ENCODE results near the gene MAP3K20.
"Not testable (repeated sequence)": the region's sequence is repeated elsewhere in the genome, so short reads cannot be mapped to it uniquely, and the experiment has no call there.

MAP3K20 gene

GRCh38 chr2:173087793-173088496, 12.3 kb downstream of the MAP3K20 start:
- ATAC-seq: no peak

- no peak for ATAC-seq
These were observed 14.7 kb downstream of the MAP3K20 start for GRCh38 chr2:173090276-173090877.

DNA sequence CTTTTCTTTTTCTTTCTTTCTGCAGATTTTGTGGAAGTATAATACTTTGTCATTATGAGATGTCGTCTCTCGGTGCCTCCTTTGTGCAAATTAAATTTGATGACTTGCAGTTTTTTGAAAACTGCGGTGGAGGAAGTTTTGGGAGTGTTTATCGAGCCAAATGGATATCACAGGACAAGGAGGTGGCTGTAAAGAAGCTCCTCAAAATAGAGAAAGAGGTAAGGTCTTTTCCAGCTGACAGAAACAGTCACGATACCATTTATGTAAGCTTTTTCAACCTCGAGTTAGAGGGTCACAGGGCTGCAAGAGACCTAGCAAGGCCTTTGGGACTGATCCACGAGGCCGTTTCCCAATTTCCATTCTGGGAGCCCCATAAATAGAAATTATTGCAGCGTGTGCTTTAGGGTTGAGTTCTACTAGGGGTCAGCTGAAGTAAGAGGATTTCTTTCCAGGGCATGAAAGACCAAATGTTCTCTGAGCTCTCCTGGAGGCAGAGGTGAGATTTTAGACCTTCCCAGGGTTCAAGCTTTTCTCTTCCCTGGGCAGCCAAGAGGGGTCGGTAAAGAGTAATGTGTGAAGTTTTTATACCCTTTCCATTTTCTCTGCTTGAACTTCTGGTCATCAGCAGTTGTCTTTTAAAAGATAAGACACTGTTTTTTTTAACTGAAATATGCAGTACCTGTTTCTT, 15.5 kb downstream of the MAP3K20 start:
- no peak for ATAC-seq

GRCh38 chr2:173091910-173092309, 16.3 kb downstream of the MAP3K20 start:
- no peak for ATAC-seq

- ATAC-seq: no peak
These were observed 17.3 kb downstream of the MAP3K20 start for GRCh38 chr2:173092844-173093402.

DNA sequence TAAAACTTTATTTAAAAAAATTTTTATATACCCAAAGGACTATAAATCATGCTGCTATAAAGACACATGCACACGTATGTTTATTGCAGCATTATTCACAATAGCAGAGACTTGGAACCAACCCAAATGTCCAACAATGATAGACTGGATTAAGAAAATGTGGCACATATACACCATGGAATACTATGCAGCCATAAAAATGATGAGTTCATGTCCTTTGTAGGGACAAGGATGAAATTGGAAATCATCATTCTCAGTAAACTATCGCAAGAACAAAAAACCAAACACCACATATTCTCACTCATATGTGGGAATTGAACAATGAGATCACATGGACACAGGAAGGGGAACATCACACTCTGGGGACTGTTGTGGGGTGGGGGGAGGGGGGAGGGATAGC, 18.0 kb downstream of the MAP3K20 start:
- ATAC-seq: not testable (repeated sequence)

DNA sequence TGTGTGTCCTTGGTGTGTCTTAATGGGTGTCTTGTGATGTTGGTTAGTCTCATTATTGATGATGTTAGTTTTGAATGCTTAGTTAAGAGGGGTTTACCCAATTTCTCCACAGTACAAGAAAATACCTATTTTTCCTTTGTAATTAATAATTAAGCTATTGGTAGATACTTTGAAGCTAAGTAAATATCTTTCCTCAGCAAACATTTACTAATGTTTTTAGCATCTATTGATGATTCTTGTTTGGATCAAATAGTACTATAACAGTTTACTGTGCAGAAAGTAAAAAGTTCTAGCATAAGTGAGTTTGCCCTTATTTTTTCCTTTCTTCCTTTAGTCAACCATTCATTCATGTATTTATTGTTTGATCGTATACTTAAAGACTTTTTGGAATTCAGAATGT, 19.1 kb downstream of the MAP3K20 start:
- no peak for ATAC-seq

DNA sequence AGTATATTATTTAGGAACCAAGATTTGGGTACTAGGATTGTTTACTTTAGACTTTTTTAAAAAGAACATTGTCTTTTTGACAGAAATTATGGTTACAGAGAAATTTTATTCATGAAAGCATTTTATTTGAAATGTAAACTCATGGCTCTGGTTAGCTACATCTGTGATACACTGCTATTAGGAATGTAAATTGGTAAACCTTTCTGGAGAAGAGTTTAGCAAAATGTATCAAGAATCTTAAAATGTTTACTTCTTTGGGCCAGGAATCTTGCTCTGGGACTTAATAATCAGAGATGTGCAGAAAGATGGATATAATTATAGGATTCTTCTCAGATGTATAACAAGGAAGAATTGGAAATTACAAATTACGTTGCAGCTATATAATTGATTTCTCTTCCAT, 19.7 kb downstream of the MAP3K20 start:
- ATAC-seq: no peak

DNA sequence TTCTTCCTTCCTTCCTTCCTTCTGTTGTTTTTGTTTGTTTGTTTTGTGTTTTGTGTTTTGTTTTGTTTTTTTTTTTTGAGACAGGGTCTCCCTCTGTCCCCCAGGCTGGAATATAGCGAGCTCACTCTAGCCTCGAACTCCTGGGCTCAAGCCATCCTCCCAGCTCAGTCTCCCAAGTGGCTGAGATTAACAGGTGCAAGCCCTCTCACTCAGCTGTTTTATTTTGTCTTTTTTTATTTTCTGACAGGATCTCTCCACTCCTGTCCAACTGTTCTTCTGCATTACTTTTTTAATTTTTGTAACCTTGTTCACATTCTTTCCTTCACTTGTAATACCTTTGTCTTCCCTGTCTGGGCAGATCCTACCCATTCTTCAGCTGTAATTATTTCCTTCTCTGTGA, 23.6 kb downstream of the MAP3K20 start:
- no peak for ATAC-seq

GRCh38 chr2:173099804-173100203, 24.2 kb downstream of the MAP3K20 start:
- ATAC-seq: peak; percentile 30 to 59

- ATAC-seq: peak; percentile 60 to 75
These were observed 26.0 kb downstream of the MAP3K20 start for GRCh38 chr2:173101687-173102086.

DNA sequence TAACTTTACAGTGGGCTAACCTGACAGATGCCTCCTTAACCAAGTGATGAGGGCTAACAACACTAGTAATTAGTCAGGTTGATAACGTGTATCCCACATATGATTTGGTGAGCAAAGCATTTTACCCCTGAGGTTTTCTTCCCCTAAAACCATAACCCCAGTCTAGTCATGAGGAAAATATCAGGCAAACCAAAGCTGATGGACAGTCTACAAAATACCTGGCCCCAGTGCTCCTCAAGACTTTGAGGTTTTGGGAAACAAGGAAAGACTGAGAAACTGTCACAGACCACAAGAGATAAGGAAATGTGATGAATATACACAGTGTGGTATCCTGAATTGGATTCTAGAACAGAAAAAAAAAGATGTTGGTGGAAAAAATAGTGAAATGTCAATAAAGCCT, 28.5 kb downstream of the MAP3K20 start:
- no peak for ATAC-seq

GRCh38 chr2:173106959-173107628, 31.4 kb downstream of the MAP3K20 start:
- peak in 1 of 2 donors; percentile 28 for ATAC-seq

DNA sequence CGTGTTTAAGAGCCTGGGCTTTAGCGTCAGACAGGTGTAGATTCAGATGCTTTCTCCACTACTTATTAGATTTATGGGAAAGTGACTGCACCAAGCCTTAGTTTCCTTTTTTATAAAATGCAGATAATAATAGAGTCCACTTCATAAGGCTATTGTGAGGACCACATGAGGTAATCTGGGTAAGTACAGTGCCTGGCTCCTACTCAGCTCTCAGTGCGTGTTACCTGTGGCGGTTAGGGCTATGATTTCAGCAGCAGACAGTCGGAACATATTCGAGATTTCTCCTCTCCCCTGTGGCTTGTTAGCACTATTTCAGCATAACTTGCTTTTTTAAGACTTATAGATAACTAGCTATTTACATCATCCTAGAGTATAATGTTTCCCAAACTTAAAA, 32.0 kb downstream of the MAP3K20 start:
- no peak for ATAC-seq

GRCh38 chr2:173109253-173110188, 33.9 kb downstream of the MAP3K20 start:
- ATAC-seq: no peak

DNA sequence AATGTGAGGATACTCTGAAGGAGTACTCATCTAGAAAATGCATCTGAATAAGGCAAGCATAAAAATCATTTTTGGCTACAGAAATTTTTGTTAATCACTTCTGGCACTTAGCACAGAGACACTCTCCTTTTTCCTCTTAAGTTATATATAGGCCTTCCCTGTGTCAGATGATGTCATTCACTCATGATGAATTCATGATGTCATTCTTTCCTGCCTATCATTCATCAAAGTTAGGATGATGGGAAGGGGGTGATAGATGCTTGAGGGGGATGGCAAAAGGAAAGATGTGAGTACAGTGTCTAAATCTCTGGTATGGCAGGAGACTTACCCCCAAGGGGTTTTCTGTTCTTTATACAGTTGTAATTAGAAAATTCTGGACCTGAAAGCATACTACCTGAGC, 42.0 kb downstream of the MAP3K20 start:
- ATAC-seq: no peak

GRCh38 chr2:173118395-173118794, 42.7 kb downstream of the MAP3K20 start:
- no peak for ATAC-seq

- ATAC-seq: no peak
These were observed 43.6 kb downstream of the MAP3K20 start for GRCh38 chr2:173119069-173119807.

DNA sequence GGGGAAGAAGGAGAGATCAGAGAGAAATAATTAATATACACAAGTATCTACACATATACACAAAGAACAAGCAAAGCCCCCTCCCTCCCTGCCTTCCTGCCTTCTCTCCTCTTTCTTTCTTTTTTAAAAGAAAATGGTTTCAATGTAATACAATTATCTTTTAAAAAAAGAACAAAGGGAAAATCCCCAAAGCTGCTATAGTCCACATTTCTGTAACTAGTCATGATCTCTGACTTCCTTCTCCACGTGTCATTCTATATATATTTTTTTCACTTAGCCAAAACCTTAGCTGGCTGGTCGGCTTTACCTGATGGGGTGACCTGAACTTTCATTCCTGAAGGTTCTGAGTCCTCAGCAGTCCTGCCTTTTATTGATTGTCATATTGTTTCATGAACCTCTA, 44.3 kb downstream of the MAP3K20 start:
- no peak for ATAC-seq

DNA sequence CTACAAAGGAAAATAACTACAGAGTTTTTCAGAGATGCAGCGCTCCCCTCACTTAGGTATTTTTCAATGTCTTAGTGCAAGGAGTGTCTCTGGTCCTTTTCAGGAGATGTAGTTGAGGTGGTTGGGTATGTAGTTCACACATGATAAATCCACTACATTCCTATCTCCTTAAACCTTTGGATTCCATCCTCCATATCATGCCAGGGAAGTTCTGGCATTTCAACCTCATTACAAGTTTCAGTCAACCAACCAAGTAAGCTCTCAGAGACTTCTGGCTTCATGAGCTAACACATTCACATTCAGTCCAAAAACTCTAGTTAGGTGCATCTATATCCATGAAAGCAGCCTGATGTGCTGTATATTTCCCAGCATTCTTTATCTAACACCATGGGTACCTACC, 47.3 kb downstream of the MAP3K20 start:
- ATAC-seq: no peak

DNA sequence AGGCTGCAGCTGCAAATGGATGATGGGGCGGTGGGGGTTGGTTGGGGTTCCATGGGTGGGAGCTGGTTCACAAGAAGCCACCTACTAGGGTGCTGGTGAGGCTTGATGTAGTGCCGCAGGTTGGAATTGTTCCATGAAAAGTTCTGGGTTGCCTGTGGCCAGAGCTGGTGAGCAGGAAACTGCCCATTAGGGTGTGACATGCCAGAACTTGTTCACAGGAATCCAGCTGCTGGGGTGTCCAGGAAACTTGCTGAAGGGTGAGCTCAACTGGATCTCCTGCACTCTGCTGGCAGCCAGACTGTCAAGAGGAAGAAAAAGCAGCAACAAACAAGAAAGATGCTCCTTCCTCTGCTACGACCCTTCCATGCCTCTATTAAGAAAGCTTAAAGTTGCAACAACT, 48.8 kb downstream of the MAP3K20 start:
- ATAC-seq: no peak

Measured in activated CD4-positive, CD25-positive, alpha-beta regulatory T cell treated with anti-CD3 and anti-CD28 coated beads, Interleukin-2, amount 50 U/mL, for 24 hours (primary cell).